Ascending aorta (tissue), 2 donors: ENCODE results near the gene LINGO4. TPM values are rescaled to one million over a fixed set of nuclear protein-coding genes. Genes with fewer than 3 reads are reported as not detected.

Experiments used
- DNase-seq, 2 donors: peaks; one replicate each; pipeline ENCODE4 v3.0.0-alpha.2; 2019; ENCODE audit warnings: low spot score in 2 of 2
- H3K27ac ChIP-seq, 2 donors: fragments of 200-600 bp; sonication (generic); one replicate each; pipeline ENCODE4 v1.5.1; 2016 to 2017; ENCODE audit warnings: mild to moderate bottlenecking in 1 of 2
- H3K27me3 ChIP-seq: fragments of 200-600 bp; sonication (generic); one replicate; pipeline ENCODE4 v1.5.1; 2017
- H3K36me3 ChIP-seq, 2 donors: fragments of 200-600 bp; sonication (generic); one replicate each; pipeline ENCODE4 v1.5.1; 2016
- H3K4me1 ChIP-seq, 2 donors: fragments of 200-600 bp; sonication (generic); one replicate each; pipeline ENCODE4 v1.5.1; 2016 to 2017; ENCODE audit warnings: mild to moderate bottlenecking in 1 of 2
- H3K4me3 ChIP-seq, 2 donors: fragments of 200-600 bp; sonication (generic); one replicate each; pipeline ENCODE4 v1.5.1; 2016 to 2017; ENCODE audit warnings: mild to moderate bottlenecking in 1 of 2
- H3K9me3 ChIP-seq, 2 donors: fragments of 200-600 bp; sonication (generic); one replicate each; pipeline ENCODE4 v1.5.1; 2016
- CTCF ChIP-seq, 3 experiments: fragments of 200-600 bp in 2 of 3; fragments of 450-650 bp in 1 of 3; sonication (generic) in 2 of 3; IDR thresholded peaks; one replicate each; pipeline ENCODE4 v1.5.1; 2016 to 2019; ENCODE audit warnings: antibody characterized with exemption in 3 of 3, mild to moderate bottlenecking in 1 of 3, moderate library complexity in 1 of 3
- intact Hi-C: fragments of 100-400 bp; cut with DNase I; formaldehyde crosslinking; loops from one replicate; pipeline ENCODE4 v1.15.1; 2023
- total RNA-seq: library from RNA; depleted of rRNA; stranded (reverse); fragments of >200 nt; gene quantifications from one replicate; pipeline ENCODE4 v1.1.0, GENCODE V29; 2016

Gene LINGO4
- total RNA-seq, 1 donor from 2014 or later = not detected

GRCh38 chr1:151817353-151817730, 12.1 kb upstream of the LINGO4 start:
- H3K27ac ChIP-seq = no peak overlapping the region
- no peaks in the 10 kb centered on the region for H3K9me3 ChIP-seq
- no peaks in the 10 kb centered on the region for H3K36me3 ChIP-seq
- H3K4me1 ChIP-seq = no peaks in the 10 kb centered on the region
- no peaks in the 10 kb centered on the region for H3K27me3 ChIP-seq
- intact Hi-C loops = no loop called here
- TF ChIP-seq CTCF (IDR thresholded peaks at IDR 0.05) = no peak
- no peak overlapping the region for H3K4me3 ChIP-seq
- DNase-seq = no peak

GRCh38 chr1:151816548-151817352, 11.5 kb upstream of the LINGO4 start:
- no peak for TF ChIP-seq CTCF (IDR thresholded peaks at IDR 0.05)
- no peak overlapping the region for H3K4me3 ChIP-seq
- H3K27ac ChIP-seq = no peak overlapping the region
- intact Hi-C loops = no loop called here
- no peaks in the 10 kb centered on the region for H3K36me3 ChIP-seq
- H3K4me1 ChIP-seq = no peaks in the 10 kb centered on the region
- no peak for DNase-seq
- H3K9me3 ChIP-seq = no peaks in the 10 kb centered on the region
- no peaks in the 10 kb centered on the region for H3K27me3 ChIP-seq

GRCh38 chr1:151815716-151816327, 10.6 kb upstream of the LINGO4 start:
- no peak for DNase-seq
- no peak for TF ChIP-seq CTCF (IDR thresholded peaks at IDR 0.05)
- Histone ChIP-seq H3K36me3 (no peaks in the 10 kb centered on the region), H3K4me3 (no peak overlapping the region), H3K27ac (no peak overlapping the region), H3K9me3 (no peaks in the 10 kb centered on the region), H3K27me3 (no peaks in the 10 kb centered on the region), H3K4me1 (no peaks in the 10 kb centered on the region)
- intact Hi-C loops = no loop called here

DNA sequence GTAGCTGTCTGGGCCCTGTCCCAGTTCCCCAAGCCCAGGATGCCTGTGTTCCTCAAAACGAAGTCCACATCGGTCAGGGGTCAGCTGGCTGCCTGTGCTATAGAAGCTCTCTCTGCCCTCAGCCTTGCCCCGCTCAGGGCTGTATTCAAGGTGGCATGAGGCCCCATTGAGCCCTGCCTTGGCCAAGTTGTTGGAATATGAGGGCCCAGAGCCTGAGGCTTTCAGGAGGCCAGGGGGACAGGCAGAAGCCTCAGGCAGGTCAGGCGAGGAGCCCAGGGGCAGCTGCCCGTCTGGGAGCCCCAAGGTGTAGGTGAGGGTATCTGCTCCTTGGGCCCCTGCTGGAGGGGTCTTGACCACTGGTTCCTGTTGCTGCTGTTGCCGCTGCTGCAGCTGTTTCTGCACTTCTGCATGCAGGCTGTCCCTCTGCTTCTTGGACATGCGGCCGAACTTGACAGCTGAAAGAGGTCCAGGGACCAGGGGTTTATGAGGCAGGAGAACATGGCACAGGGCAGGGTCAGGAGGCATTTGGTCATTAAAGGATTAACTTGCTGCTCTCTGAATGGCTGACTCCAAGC, 9.8 kb upstream of the LINGO4 start:
- no peak for TF ChIP-seq CTCF (IDR thresholded peaks at IDR 0.05)
- no peaks in the 10 kb centered on the region for H3K4me1 ChIP-seq
- DNase-seq = no peak

DNA sequence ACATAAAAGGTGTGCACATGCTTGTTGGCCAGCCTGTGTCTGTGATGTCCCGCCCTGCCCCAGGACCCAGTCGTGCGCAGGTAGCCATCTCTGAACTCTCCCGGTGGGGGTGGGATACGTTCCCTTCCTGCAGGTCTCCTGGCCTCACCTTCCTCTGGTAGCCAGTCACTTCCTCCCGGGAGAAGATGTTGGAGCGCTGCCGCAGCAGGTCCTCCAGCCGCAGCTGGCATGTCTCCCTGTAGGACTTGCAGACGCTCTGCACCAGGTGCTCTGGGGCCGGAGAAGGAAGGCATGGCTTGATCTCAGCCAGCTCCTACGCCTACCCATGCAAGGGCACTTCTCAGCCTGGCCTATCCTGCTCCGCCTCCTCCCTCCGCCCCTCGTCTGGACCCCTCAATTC, 9.2 kb upstream of the LINGO4 start:
- Histone ChIP-seq H3K36me3 (no peaks in the 10 kb centered on the region), H3K4me1 (no peaks in the 10 kb centered on the region), H3K9me3 (no peaks in the 10 kb centered on the region), H3K27ac (no peak overlapping the region), H3K4me3 (no peak overlapping the region), H3K27me3 (no peaks in the 10 kb centered on the region)
- TF ChIP-seq CTCF (IDR thresholded peaks at IDR 0.05) = no peak
- intact Hi-C loops = no loop called here
- no peak for DNase-seq

More for the DNA sequence above, 9.8 kb upstream of the LINGO4 start:
- H3K36me3 ChIP-seq = no peaks in the 10 kb centered on the region
- no peaks in the 10 kb centered on the region for H3K27me3 ChIP-seq
- no peak overlapping the region for H3K4me3 ChIP-seq
- no peak overlapping the region for H3K27ac ChIP-seq
- intact Hi-C loops = no loop called here
- H3K9me3 ChIP-seq = no peaks in the 10 kb centered on the region
